Stimulated activated CD4-positive, alpha-beta T cell treated with anti-CD3 and anti-CD28 coated beads, Interleukin-4, amount 100 ng/mL, for 48 hours (primary cell): ENCODE results near the gene CAMKV.
"Not testable (repeated sequence)": the region's sequence is repeated elsewhere in the genome, so short reads cannot be mapped to it uniquely, and the experiment has no call there.

Source experiments
- DNase-seq, 2 donors: peaks; one replicate each; pipeline ENCODE4 v3.0.0-alpha.2; 2020; ENCODE audit warnings: low read depth in 2 of 2

The CAMKV gene

DNA sequence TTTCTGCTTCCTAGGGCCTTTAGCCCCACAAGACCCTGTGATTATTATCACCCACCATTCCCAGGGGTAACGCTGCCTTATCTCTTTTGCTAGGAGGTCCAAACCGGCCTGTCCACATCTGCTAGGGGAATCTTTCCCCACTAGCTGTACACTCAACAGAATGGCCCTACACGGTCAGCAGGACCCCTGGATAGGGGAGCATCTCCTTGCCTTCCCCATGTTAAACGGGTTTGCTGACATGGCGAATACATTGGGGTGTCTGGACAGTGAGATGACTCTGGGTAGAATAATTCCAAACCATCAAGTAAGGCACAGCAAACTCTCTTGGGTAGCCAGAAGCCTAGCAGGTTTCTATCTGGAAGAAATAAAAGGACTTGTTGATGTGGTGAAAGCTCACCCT is 14.0 kb downstream of the CAMKV start:
- no peak for DNase-seq

- DNase-seq: no peak
These were observed 24.0 kb downstream of the CAMKV start for GRCh38 chr3:49845694-49846093.

- DNase-seq: no peak
These were observed 25.1 kb downstream of the CAMKV start for GRCh38 chr3:49844464-49845183.

- DNase-seq: no peak
These were observed 26.7 kb downstream of the CAMKV start for GRCh38 chr3:49842843-49843517.

DNA sequence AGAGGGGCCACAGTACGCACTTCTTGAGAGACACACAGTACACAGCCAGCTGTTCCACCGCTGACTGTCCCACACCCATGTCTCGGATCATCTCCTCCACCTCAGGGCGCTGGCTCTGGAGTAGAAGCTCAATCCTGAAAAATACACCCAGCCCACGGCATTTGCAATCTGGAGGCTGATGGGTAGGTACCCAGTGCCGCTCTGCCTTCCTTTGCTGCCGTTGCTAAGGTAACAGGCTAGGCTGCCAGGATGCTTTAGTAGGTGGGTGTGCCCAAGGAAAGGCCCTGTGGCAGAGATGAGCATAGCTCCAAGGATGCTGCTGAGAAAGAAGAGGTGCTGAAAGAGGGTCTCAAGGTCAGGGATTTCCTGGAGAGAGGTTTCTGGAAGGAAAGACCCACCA is 27.9 kb downstream of the CAMKV start:
- DNase-seq: no peak

- no peak for DNase-seq
These were observed 28.5 kb downstream of the CAMKV start for GRCh38 chr3:49841126-49841696.

- DNase-seq: no peak
These were observed 29.3 kb downstream of the CAMKV start for GRCh38 chr3:49840388-49840787.

GRCh38 chr3:49839193-49839809 is 30.4 kb downstream of the CAMKV start:
- peak; percentile 70 for DNase-seq

DNA sequence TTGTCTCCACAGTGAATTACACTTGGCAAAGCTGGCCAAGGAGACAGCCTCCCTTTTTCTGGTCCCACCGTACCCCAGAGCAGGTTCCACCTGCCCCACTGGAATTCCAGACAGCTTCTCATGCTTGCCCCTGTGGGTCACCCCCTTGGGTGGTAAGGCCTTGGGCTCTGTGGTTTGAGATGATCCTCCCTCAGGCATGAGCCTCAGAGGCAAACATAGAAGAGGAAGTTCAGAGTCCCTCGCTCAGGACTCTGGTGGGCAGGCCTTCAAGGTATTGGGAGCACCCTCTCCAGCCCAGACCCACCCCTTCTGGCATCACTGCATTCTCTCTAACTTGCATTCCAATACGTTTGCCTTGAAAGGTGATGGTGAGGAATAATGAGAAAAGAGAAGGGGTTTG is 38.4 kb downstream of the CAMKV start:
- DNase-seq: no peak

- DNase-seq: no peak
These were observed 43.7 kb downstream of the CAMKV start for GRCh38 chr3:49826016-49826415.

DNA sequence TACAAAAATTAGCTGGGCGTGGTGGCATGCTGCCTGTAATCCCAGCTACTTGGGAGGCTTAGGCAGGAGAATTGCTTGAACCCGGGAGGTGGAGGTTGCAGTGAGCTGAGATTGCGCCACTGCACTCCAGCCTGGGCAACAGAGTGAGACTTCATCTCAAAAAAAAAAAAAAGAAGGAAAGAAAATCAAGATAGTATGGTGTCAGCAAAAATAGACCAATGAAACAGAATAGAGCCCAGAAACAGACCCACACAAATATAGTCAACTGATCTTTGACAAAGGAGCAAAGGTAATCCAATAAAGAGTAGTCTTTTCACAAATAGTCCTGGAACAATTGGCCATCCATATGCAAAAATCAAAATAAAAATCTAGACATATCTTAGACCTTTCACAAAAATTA is 46.6 kb downstream of the CAMKV start:
- not testable (repeated sequence) for DNase-seq

DNA sequence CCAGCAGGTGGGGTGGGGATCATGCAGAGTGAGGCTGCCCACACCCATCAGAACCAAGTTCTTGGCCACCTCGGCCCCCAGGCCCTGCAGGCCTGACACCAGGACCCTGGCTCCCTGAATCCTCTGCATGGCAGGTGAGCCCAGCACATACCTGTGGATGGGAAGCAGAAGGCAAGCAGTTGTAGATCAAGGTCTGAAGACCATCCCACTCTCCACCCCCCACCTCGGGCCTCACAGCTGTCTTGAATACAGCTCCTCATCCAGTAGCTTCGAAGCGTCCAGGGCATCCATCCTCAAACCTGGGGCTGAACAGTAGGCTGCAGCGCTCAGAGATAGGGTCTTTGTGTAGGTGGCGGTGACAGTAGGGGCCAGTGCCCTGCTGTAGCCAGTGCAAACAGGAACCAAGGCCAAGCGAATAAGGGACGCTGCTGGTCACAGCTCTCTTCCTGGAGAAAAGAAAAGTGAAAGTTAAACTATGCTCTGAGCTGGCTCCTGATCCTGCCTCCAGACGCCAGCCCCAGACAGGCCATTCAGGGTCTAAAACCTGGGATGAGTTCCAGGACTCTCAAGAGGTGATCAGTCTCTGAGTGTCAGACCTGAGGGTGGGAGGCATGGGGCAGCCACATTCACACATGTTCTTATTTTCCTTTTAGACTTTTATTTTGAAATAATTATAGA is 56.1 kb downstream of the CAMKV start, which contains the start of gene UBA7:
UBA7 (minus strand) TSS at position 457 of the 678 bp plus-strand sequence; CDS start at position 291, 166 bp downstream.
- DNase-seq: peak in 1 of 2 donors; percentile 21

DNA sequence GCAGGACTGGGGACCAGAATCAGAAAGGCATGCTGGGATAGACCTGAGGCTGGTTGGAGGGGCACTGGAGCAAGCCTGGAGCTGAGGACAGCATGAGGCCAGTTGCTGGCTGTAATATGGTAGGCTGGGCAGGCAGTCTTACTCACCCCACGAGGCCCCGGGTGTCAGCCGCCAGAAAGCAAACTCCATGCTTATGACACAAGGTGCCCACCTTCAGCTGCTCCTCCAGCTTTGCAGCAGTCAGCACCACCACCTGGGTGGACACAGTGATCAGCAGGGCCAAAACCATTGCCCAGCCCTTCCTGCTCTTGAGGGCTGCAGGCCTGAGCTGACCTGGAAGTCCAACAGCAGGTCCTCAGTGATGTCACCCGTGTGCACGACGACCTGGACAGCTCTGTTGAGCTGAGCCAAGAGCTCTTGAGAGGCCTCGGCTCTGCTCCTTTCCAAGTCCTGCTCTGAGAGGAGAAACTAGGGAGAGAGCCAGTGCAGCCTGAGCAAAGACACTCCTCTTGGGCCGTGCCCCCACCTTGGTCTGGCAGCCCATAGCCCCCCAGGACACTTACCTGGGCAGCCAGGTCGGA is 56.7 kb downstream of the CAMKV start:
- no peak for DNase-seq
